ENCODE results near the gene MRPL33.

The MRPL33 gene

GRCh38 chr2:27810455-27810854 is 38.9 kb downstream of the MRPL33 start:
- DNase-seq, result no peak

GRCh38 chr2:27811768-27812167 is 40.2 kb downstream of the MRPL33 start:
- no peak for DNase-seq

- no peak for DNase-seq
Measured at GRCh38 chr2:27814758-27815157, 43.2 kb downstream of the MRPL33 start.

- peak; percentile 46 for DNase-seq
Measured at GRCh38 chr2:27815860-27816438, 44.4 kb downstream of the MRPL33 start.

GRCh38 chr2:27822049-27822448 is 50.5 kb downstream of the MRPL33 start:
- DNase-seq, result no peak

- DNase-seq, result no peak
Measured at GRCh38 chr2:27823135-27823534, 51.6 kb downstream of the MRPL33 start.

- no peak for DNase-seq
Measured at GRCh38 chr2:27823569-27823968, 52.0 kb downstream of the MRPL33 start.

- no peak for DNase-seq
Measured at GRCh38 chr2:27824401-27824800, 52.9 kb downstream of the MRPL33 start.

- no peak for DNase-seq
Measured at GRCh38 chr2:27828305-27828704, 56.8 kb downstream of the MRPL33 start.

Data from eye (tissue), 1 donor.